ENCODE results near the gene SYNC. TPM values are rescaled to one million over a fixed set of nuclear protein-coding genes. Genes with fewer than 3 reads are reported as not detected.

SYNC gene
- total RNA-seq, 4 donors from 2014 or later: 24.9 to 95.5 (median 43.8) TPM

GRCh38 chr1:32684167-32684811, 18.3 kb downstream of the SYNC start:
- Histone ChIP-seq H3K9me3 (no peaks in the 10 kb centered on the region), H3K27me3 (no peaks in the 10 kb centered on the region), H3K4me3 (no peak overlapping the region), H3K27ac (peak overlapping the region; percentile 61 to 66 (median 64)), H3K36me3 (peaks cover 0 to 8% (median 5%) of the 10 kb centered on the region in 4 donors), H3K4me1 (peaks cover 11 to 45% (median 33%) of the 10 kb centered on the region in 4 donors)
- peak; percentile 60 for DNase-seq
- TF ChIP-seq POLR2AphosphoS5 (IDR thresholded peaks at IDR 0.05): peak; percentile 10 to 70 (median 18)
- TF ChIP-seq, protein P1, sequence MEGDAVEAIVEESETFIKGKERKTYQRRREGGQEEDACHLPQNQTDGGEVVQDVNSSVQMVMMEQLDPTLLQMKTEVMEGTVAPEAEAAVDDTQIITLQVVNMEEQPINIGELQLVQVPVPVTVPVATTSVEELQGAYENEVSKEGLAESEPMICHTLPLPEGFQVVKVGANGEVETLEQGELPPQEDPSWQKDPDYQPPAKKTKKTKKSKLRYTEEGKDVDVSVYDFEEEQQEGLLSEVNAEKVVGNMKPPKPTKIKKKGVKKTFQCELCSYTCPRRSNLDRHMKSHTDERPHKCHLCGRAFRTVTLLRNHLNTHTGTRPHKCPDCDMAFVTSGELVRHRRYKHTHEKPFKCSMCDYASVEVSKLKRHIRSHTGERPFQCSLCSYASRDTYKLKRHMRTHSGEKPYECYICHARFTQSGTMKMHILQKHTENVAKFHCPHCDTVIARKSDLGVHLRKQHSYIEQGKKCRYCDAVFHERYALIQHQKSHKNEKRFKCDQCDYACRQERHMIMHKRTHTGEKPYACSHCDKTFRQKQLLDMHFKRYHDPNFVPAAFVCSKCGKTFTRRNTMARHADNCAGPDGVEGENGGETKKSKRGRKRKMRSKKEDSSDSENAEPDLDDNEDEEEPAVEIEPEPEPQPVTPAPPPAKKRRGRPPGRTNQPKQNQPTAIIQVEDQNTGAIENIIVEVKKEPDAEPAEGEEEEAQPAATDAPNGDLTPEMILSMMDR (IDR thresholded peaks at IDR 0.05): no peak
- WGBS, 2 donors (ENCODE audit: low coverage in 1 of 2): 10 to 17% methylated on average over 2 of the region's 2 CpGs
- intact Hi-C loops (cut with DNase I; ENCODE audit: low total_unique reads) (no loop called here), in situ Hi-C loops (cut with MboI; ENCODE audit: low pct_ligation_motif_present in 1 of 4, low pct_unique_long_range_greater_than_20kb in 1 of 4, low sequenced_read_pairs in 3 of 4) (no loop called here)

DNA sequence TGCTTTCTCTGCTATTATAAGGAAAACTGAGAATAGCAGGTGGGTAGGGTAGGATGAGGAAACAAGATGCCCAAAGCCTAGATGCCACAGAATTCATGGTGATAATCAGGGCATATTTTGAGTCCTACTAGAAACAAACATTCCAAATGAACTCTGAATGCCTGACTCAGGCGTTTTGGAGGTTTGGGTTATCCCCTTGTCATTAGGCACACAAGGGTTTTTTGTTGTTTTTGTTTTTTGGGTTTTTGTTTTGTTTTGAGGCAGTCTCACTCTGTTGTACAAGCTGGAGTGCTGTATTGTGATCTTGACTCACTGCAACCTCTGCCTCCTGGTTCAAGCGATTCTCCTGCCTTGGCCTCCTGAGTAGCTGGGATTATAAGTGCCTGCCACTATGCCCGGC, 19.2 kb downstream of the SYNC start:
- intact Hi-C loops (cut with DNase I; ENCODE audit: low total_unique reads) (no loop called here), in situ Hi-C loops (cut with MboI; ENCODE audit: low pct_ligation_motif_present in 1 of 4, low pct_unique_long_range_greater_than_20kb in 1 of 4, low sequenced_read_pairs in 3 of 4) (no loop called here)
- Histone ChIP-seq H3K27me3 (no peaks in the 10 kb centered on the region), H3K9me3 (no peaks in the 10 kb centered on the region), H3K4me3 (no peak overlapping the region), H3K4me1 (peaks cover 11 to 45% (median 33%) of the 10 kb centered on the region in 4 donors), H3K36me3 (peaks cover 0 to 8% (median 5%) of the 10 kb centered on the region in 4 donors), H3K27ac (peak overlapping the region; percentile 61 to 66 (median 64))
- TF ChIP-seq POLR2A (IDR thresholded peaks at IDR 0.05) (no peak), POLR2AphosphoS5 (IDR thresholded peaks at IDR 0.05) (no peak), EP300 (IDR thresholded peaks at IDR 0.05; ENCODE audit: low read depth) (no peak)
- TF ChIP-seq, protein P1 (IDR thresholded peaks at IDR 0.05): no peak
- 62 to 72% methylated on average over 3 of the region's 3 CpGs for WGBS, 2 donors (ENCODE audit: low coverage in 1 of 2)
- DNase-seq: no peak

- Histone ChIP-seq H3K4me1 (peaks cover 11 to 45% (median 33%) of the 10 kb centered on the region in 4 donors), H3K4me3 (no peak overlapping the region), H3K27ac (peak overlapping the region; percentile 8 to 55 (median 53)), H3K27me3 (no peaks in the 10 kb centered on the region), H3K36me3 (peaks cover 0 to 12% (median 5%) of the 10 kb centered on the region in 4 donors), H3K9me3 (no peaks in the 10 kb centered on the region)
- 44 to 51% methylated on average over 3 of the region's 3 CpGs for WGBS, 2 donors (ENCODE audit: low coverage in 1 of 2)
- DNase-seq: no peak
- TF ChIP-seq, protein P1 (IDR thresholded peaks at IDR 0.05): no peak
- TF ChIP-seq POLR2A (IDR thresholded peaks at IDR 0.05) (no peak), POLR2AphosphoS5 (IDR thresholded peaks at IDR 0.05) (no peak), EP300 (IDR thresholded peaks at IDR 0.05; ENCODE audit: low read depth) (no peak)
- in situ Hi-C loops (cut with MboI; ENCODE audit: low pct_ligation_motif_present in 1 of 4, low pct_unique_long_range_greater_than_20kb in 1 of 4, low sequenced_read_pairs in 3 of 4): no loop called here
- intact Hi-C loops (cut with DNase I; ENCODE audit: low total_unique reads): no loop called here
Observed at GRCh38 chr1:32681999-32682398, 20.6 kb downstream of the SYNC start.

- in situ Hi-C loops (cut with MboI; ENCODE audit: low pct_ligation_motif_present in 1 of 4, low pct_unique_long_range_greater_than_20kb in 1 of 4, low sequenced_read_pairs in 3 of 4) (no loop called here), intact Hi-C loops (cut with DNase I; ENCODE audit: low total_unique reads) (no loop called here)
- Histone ChIP-seq H3K4me1 (peaks cover 11 to 45% (median 33%) of the 10 kb centered on the region in 4 donors), H3K9me3 (no peaks in the 10 kb centered on the region), H3K27ac (peak overlapping the region; percentile 8 to 55 (median 53)), H3K27me3 (no peaks in the 10 kb centered on the region), H3K36me3 (peaks cover 0 to 16% (median 3%) of the 10 kb centered on the region in 4 donors), H3K4me3 (no peak overlapping the region)
- TF ChIP-seq POLR2A (IDR thresholded peaks at IDR 0.05): no peak
- peak in 1 of 3 donors; percentile 48 for TF ChIP-seq POLR2AphosphoS5 (IDR thresholded peaks at IDR 0.05)
- no peak for DNase-seq
- 34 to 44% methylated on average over 1 to 2 of the region's 2 CpGs for WGBS, 2 donors (ENCODE audit: low coverage in 1 of 2)
Observed at GRCh38 chr1:32681509-32681908, 21.1 kb downstream of the SYNC start.

Measured in transverse colon (tissue), 4 donors.